GM06990 (cell line): ENCODE results near the gene ZNF275.
A peak's percentile ranks its signal among the peaks of the same experiment; 100 is the strongest.

ENCODE experiments used
- DNase-seq: peaks from one replicate; pipeline ENCODE4 v3.0.0-alpha.2; 2011; ENCODE audit not compliant: insufficient read length; ENCODE audit errors: extremely low read depth
- H3K27me3 ChIP-seq: replicated peaks from 2 replicates; pipeline ENCODE4 v1.6.0; 2011; ENCODE audit warnings: low read length; ENCODE audit not compliant: control insufficient read depth, insufficient read depth
- H3K36me3 ChIP-seq: 2 replicates; pipeline ENCODE4 v1.5.1; 2011; ENCODE audit warnings: low read length; ENCODE audit not compliant: control insufficient read depth, insufficient read depth
- H3K4me3 ChIP-seq: replicated peaks from 2 replicates; pipeline ENCODE4 v1.5.1; 2011; ENCODE audit warnings: low read depth, mild to moderate bottlenecking, control low read depth, low read length
- CTCF ChIP-seq: IDR thresholded peaks from 2 replicates; pipeline ENCODE4 v1.5.1; 2011; ENCODE audit warnings: low read length, control low read depth, mild to moderate bottlenecking, inconsistent platforms; ENCODE audit not compliant: insufficient read depth, poor library complexity, severe bottlenecking

Gene ZNF275

GRCh38 chrX:153321381-153322124 is 12.4 kb upstream of the ZNF275 start, which contains the start of gene PNMA6F:
PNMA6F (minus strand) TSS chrX:153321767; CDS start chrX:153320674, 1,093 bp downstream.
- H3K36me3 ChIP-seq: no peaks in the 10 kb centered on the region

GRCh38 chrX:153327561-153327960 is 6.4 kb upstream of the ZNF275 start:
- no peak for DNase-seq
- Histone ChIP-seq H3K27me3 (no peaks in the 10 kb centered on the region), H3K4me3 (no peak overlapping the region), H3K36me3 (no peaks in the 10 kb centered on the region)
- TF ChIP-seq CTCF: no peak

More at GRCh38 chrX:153321381-153322124, 12.4 kb upstream of the ZNF275 start, which contains the start of gene PNMA6F:
- Histone ChIP-seq H3K4me3 (no peak within 1 kb of the TSS), H3K27me3 (no peaks in the 10 kb centered on the region)
- DNase-seq: no peak
- no peak for TF ChIP-seq CTCF

- TF ChIP-seq CTCF: no peak
- no peak for DNase-seq
- no peak overlapping the region for H3K4me3 ChIP-seq
- H3K27me3 ChIP-seq: no peaks in the 10 kb centered on the region
- no peaks in the 10 kb centered on the region for H3K36me3 ChIP-seq
Measured at GRCh38 chrX:153333266-153333665, 687 bp upstream of the ZNF275 start.

GRCh38 chrX:153334654-153335295 is 822 bp downstream of the ZNF275 start:
- DNase-seq: no peak
- Histone ChIP-seq H3K4me3 (peak overlapping the region; percentile 80), H3K27me3 (no peaks in the 10 kb centered on the region), H3K36me3 (no peaks in the 10 kb centered on the region)
- TF ChIP-seq CTCF: no peak

- no peak for TF ChIP-seq CTCF
- DNase-seq: peak; percentile 36
- Histone ChIP-seq H3K27me3 (no peaks in the 10 kb centered on the region), H3K4me3 (peak overlapping the region; percentile 36), H3K36me3 (peaks cover 3% of the 10 kb centered on the region)
Measured at GRCh38 chrX:153336121-153336894, 2.4 kb downstream of the ZNF275 start.
